HG03103 (cell line): ENCODE data around the gene PRICKLE2.

Experiments
- ATAC-seq: cut with Tn5 transposase; IDR thresholded peaks from one replicate; pipeline ENCODE4 v1.9.1; 2021; ENCODE audit warnings: low read depth; ENCODE audit not compliant: unreplicated experiment

Gene PRICKLE2

GRCh38 chr3:64224826-64225610 is at the start of gene PRICKLE2:
Gene PRICKLE2, minus strand, starts transcription at chr3:64225466. Its CDS starts 26,539 bp downstream, at chr3:64198927.
- ATAC-seq, result peak; percentile 97

- no peak for ATAC-seq
These were observed 47.6 kb upstream of the PRICKLE2 start for GRCh38 chr3:64272842-64273241.

GRCh38 chr3:64272271-64272670 is 47.0 kb upstream of the PRICKLE2 start:
- ATAC-seq, result no peak

DNA sequence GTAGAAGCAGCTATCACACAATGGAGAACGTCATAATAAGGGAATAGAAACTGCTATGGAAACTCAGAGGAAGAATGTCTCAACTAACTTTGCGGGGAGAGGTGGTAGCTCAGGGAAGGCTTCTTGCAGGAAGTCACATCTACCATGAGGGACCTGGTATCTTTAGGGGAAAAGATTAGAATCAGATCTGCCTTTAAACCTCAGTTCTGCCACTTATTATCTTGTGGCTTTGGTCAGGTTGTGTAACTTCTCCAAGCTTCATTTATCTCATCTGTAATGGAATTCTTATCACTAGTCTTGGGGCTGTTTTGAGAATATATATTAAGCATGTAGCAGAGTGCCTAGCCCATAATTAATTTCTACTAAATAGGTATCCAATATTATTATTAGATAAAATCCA is 46.4 kb upstream of the PRICKLE2 start:
- no peak for ATAC-seq

GRCh38 chr3:64270866-64271260 is 45.6 kb upstream of the PRICKLE2 start:
- ATAC-seq, result no peak

DNA sequence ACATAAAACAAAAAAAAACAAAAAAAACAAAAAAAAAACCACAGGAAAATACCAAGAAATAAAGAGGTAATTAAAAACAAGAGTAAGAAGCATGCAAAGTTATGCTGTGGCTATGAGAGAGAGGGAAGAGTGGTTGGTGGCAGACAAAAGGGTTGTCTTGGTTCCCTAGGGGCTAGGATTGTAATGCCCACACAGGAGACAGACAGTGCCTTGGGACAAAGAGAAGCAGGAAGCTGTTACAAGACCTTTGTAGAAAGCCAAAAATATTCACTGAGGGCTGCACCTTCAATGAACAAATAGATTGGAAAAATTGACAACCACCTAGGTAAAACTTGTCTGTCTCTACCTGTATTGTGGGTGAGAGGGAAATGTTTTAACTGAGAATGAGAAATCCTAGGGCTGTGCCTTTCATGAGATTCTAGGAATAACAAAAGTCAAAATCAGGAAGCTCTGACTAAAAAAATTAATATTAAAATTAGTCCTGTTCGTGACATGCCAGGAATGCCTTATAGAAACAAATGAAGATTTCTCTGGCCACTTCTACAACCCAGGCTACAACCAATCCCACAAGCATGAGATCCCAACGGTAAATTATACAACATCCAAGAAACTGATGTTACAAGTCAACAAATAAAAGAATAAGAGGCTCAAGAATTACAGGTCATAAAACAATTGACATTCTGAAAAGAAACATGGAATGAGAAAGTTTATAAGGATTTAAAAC is 45.0 kb upstream of the PRICKLE2 start:
- ATAC-seq, result no peak

DNA sequence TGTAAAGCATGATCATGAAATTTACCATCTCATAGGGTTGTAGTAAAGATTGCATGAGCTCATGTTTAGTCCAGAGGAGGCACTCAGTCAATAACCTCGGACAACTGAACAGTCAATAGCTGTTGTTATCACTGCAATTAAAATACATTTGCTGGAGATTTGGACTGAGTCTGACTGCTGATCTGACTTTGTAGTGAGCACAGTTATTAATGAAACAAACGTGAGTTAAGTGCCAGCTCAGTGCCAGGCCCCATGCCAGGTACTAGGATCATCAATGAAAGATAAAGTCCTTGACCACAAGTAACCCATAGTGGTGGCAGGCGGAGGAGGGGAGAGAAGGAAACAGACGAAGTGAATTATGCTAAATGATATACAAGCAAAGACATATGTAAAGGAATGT is 43.7 kb upstream of the PRICKLE2 start:
- no peak for ATAC-seq

- no peak for ATAC-seq
These were observed 42.7 kb upstream of the PRICKLE2 start for GRCh38 chr3:64267721-64268604.

GRCh38 chr3:64266983-64267382 is 41.7 kb upstream of the PRICKLE2 start:
- ATAC-seq, result no peak

GRCh38 chr3:64266065-64266931 is 41.0 kb upstream of the PRICKLE2 start:
- no peak for ATAC-seq

DNA sequence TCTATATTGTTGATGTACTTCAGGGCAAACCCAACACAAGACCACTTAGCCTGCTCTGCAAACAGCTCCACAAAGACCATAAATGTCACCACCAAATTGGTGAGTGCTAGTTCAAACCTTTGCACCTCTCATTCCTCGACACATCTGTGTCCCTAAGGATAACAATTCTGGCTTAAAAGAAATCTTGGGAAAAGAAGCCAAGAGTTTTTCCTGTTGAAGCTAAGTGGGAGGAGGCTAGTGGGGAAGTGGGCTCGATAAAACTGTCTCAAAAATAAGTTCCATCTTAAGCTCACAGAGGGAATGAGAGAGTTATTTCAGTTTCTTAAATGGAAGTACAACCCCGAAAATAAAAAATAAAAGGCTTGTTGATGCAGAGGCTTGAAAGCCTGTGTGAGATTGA is 40.4 kb upstream of the PRICKLE2 start:
- ATAC-seq, result no peak

DNA sequence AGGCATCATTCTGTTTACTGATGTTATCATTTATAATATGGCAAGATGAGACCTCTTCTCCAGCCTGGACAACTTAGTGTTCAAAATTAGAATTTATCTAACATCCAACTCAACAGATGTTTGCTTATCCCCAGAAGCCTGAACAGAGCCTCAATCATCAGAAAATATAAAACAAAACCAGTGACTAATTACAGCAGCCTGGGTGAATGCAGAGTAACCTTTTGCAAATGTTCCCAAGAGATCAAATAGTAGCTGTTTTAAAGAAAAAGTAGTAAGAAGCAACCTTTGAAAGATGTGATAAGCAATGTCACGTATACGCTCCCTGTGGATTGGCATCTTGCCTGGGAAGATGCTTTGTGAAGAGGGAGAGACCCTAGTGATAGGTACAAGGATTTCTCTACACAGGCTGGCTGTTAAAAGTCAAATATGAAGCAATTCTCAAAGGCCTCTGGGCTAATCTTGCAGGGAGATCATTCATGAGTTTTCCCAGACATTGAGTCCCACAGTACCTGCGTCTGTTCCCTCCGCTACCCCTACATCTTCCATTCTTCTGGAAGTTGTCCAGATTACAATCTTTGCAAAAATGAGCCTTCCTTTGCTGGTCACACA is 39.3 kb upstream of the PRICKLE2 start:
- no peak for ATAC-seq

GRCh38 chr3:64262574-64263114 is 37.4 kb upstream of the PRICKLE2 start:
- no peak for ATAC-seq

DNA sequence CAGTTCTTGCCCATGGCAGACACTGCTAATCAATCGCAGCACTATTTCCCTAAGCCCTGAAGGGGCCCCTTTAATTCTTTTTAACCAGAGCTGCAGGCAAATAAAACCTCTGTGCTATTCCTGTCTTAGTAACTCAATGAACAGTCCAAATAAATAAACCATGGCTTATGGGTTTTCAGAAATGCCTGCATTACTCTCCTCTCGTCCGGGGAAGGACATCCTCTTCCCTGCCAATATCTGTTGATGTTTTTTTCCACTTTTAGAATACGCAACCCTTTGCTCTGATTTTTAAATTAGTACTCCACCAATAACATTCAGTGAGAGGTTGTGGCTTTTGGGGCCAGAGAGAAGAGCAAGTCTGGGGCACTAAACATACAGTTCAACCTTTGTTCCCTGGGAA is 35.2 kb upstream of the PRICKLE2 start:
- no peak for ATAC-seq

GRCh38 chr3:64259636-64260035 is 34.4 kb upstream of the PRICKLE2 start:
- no peak for ATAC-seq

GRCh38 chr3:64257100-64257755 is 32.0 kb upstream of the PRICKLE2 start:
- no peak for ATAC-seq

- ATAC-seq, result no peak
These were observed 30.6 kb upstream of the PRICKLE2 start for GRCh38 chr3:64255741-64256340.

- ATAC-seq, result no peak
These were observed 29.2 kb upstream of the PRICKLE2 start for GRCh38 chr3:64254443-64254842.
